Measurements from ENCODE around the gene SLC25A12.

The SLC25A12 gene

DNA sequence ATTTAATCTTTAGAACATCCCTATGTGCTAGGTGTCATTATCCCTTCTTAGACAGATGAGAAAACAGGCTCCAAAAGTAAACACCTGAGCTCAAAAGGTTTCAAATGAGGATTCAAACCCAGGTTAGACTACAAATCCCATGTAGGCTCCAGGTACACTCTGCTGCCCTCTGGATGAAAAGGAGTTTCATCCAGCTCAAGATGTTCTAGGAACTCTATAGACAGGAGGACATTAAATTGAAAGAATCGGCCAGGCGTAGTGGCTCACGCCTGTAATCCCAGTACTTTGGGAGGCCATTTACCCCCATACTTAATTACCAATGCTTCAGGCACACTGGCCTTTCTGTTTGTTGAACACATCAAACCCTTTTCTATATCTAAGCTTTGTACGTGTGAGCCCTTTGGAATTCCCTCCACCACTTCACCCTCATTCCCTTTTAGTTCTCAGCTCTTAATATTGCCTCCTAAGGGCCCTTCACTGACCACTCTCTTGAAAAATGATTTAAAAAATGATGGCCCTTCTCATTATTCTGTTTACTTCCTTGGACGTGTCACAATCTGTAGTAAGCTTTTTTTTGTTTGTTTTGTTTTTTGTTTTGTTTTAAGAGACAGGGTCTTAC lies 10.7 kb downstream of the SLC25A12 start:
- DNase-seq = no peak

GRCh38 chr2:171882089-171882769 lies 11.8 kb downstream of the SLC25A12 start:
- no peak for DNase-seq

GRCh38 chr2:171880774-171881173 lies 13.3 kb downstream of the SLC25A12 start:
- DNase-seq = no peak

- DNase-seq = no peak
Measured at GRCh38 chr2:171879865-171880264, 14.2 kb downstream of the SLC25A12 start.

GRCh38 chr2:171878481-171878993 lies 15.5 kb downstream of the SLC25A12 start:
- DNase-seq = no peak

GRCh38 chr2:171874963-171875362 lies 19.1 kb downstream of the SLC25A12 start:
- DNase-seq = no peak

GRCh38 chr2:171874517-171874916 lies 19.5 kb downstream of the SLC25A12 start:
- no peak for DNase-seq

GRCh38 chr2:171864357-171864985 lies 29.6 kb downstream of the SLC25A12 start:
- DNase-seq = no peak

- DNase-seq = no peak
Measured at GRCh38 chr2:171862501-171862900, 31.5 kb downstream of the SLC25A12 start.

GRCh38 chr2:171858397-171858958 lies 35.6 kb downstream of the SLC25A12 start:
- DNase-seq = no peak

GRCh38 chr2:171855401-171855800 lies 38.6 kb downstream of the SLC25A12 start:
- DNase-seq = no peak

GRCh38 chr2:171852366-171852888 lies 41.6 kb downstream of the SLC25A12 start:
- DNase-seq = no peak

DNA sequence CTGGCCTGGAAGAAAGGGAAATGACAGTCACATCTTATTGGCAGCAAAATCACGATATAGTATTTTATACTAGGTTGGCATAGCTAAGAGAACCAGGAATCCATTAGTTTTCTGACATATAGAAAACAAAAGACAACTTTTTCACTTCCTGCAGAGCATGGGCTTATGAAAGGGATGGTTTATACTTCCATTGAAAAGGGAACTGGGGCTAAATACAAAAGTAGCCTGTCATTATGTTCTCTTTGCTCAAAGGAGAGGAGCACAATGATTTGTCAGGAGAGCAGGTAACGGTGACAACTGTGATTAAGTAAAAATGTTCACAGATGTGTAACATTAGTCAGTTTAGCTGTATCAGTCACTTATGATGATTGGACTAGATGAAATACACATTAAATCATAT lies 46.4 kb downstream of the SLC25A12 start:
- DNase-seq = peak in 1 of 2 donors; percentile 8

DNA sequence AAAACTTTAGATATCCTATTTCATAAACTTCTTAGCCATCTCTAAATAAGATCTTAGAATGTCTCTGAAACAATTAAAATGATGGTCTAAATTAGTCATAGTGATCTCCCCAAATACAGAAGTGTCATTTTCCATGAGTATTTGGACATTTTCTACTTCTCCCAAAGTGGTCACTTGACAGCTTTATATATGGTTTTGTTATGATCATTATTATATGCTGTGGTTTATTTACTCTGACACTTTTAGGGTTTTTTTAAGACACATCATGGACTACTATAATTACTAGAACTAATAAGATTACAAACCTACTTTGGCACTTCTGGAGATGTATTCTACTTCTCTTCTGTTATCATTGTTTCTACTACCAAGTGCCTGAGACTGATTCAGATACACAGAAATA lies 47.1 kb downstream of the SLC25A12 start:
- DNase-seq = peak in 1 of 2 donors; percentile 9

- no peak for DNase-seq
Measured at GRCh38 chr2:171841996-171842395, 52.0 kb downstream of the SLC25A12 start.

DNA sequence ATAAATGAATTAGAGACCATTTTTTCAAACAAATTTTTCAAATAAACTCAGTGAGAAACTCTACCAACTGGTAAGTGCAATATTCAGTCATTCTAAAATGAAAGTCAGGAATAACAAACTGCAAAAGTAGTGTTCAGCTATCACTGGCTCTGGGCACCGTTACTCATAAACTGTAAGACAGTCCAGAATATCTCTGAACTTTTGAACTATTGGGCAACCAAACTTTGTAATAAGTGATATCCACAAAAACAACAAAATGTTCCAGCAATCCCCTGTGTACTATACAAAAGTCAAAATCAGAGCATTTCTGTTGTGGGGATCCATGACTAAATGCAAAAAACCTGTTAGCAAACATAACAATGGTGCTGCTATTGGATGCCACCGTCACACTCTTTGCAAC lies 56.3 kb downstream of the SLC25A12 start:
- no peak for DNase-seq

DNA sequence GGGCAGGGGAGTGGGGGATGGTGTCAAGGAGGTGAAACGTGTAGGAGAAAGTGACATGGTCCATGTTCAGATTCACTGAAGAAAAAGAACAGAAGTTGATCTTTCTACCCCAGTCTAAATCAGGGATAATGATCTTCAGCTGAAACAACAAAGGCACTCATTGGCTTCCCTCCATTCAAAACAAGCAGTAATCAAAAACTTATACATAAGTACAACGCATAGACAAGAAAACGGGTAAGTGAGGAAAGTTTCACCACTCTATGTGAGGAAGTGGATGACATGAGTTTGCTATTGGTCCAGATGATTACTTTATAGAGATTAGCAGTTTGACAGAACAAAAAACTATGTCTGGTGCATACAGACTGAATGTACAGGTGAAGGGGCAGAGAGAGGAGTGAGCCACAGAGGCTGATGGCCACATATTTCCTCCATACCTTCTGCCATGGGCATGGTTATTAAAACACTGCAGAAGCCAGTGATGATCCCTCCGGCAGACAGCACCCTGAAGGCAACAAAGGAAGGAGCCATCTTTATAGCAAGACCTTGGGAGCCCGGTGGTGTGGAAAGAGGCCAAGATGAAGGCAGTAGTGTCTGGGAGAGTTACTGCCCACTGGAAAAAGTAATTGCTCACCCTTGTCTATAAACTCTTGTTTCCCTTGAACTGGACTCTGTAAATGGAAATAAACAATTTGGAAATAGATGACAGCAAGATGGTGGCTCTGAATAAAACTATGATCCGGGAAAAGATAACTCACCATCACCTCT lies 57.7 kb downstream of the SLC25A12 start:
- no peak for DNase-seq

DNA sequence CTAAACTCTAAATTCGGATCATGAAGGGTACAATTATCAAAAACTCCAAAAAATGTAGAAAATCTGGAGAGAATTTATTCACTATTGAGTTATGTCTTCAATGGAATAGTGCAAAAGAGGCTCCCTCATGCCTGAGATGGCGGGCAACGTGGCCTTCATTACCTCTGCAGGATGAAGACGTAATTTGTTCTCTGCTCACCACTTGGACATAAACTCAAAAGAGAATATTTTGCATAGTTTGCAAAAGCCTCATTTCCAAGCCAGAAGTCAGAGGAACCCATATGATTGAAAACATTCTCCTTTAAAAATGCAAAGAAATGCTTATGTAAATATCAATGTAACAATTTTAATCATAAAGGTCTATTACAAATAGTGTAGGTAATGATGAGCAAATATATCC lies 58.7 kb downstream of the SLC25A12 start:
- DNase-seq = no peak

- DNase-seq = no peak
Measured at GRCh38 chr2:171834286-171834685, 59.8 kb downstream of the SLC25A12 start.

DNA sequence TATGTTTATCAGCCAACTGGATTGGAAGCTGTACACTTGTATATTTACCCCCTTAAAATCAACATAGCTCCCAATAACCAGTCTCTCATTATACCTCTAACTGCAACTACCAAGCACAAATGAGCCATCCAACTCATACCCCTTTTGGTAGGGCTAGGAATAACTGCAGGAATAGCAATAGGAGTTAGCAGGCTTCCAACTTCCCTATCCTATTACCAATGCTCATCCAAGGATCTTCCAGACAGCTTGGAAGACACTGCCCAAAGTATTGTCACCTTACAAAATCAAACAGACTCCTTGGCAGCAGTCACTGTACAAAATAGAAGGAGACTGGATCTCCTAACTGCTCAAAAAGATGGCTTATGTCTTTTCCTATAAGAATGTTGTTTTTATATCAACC lies 61.6 kb downstream of the SLC25A12 start:
- DNase-seq = no peak

- DNase-seq = no peak
Measured at GRCh38 chr2:171830039-171830438, 64.0 kb downstream of the SLC25A12 start.

- DNase-seq = peak; percentile 22 to 30
Measured at GRCh38 chr2:171824086-171824485, 70.0 kb downstream of the SLC25A12 start.
